Lung (tissue), 12 donors: ENCODE measurements around the gene LPAR1. TPM values are rescaled to one million over a fixed set of nuclear protein-coding genes. Genes with fewer than 3 reads are reported as not detected.

Experiments
- ATAC-seq: fragments of 200-7000 bp; cut with Tn5 transposase; one replicate; pipeline ENCODE4 v1.9.1; 2020; ENCODE audit warnings: moderate number of reproducible peaks; ENCODE audit not compliant: insufficient read depth, low FRiP score
- DNase-seq, 3 donors: peaks; one replicate each; pipeline ENCODE4 v3.0.0-alpha.2; 2013 to 2017
- H3K27ac ChIP-seq, 2 donors: one replicate each; pipeline ENCODE4 v1.5.1; 2013; ENCODE audit warnings: mild to moderate bottlenecking in 2 of 2, moderate library complexity in 2 of 2, control low read depth in 1 of 2, inconsistent platforms in 1 of 2, low read depth in 1 of 2, low read length in 1 of 2
- H3K27me3 ChIP-seq, 3 donors: one replicate each; pipeline ENCODE4 v1.5.1; 2013; ENCODE audit warnings: low read length in 2 of 3; ENCODE audit not compliant: control insufficient read depth in 3 of 3, insufficient read depth in 3 of 3
- H3K36me3 ChIP-seq, 4 donors: one replicate each; pipeline ENCODE4 v1.5.1; 2013; ENCODE audit warnings: low read length in 4 of 4, mild to moderate bottlenecking in 1 of 4, moderate library complexity in 1 of 4; ENCODE audit not compliant: control insufficient read depth in 4 of 4, insufficient read depth in 4 of 4
- H3K4me1 ChIP-seq, 5 donors: one replicate each; pipeline ENCODE4 v1.5.1; 2013; ENCODE audit warnings: low read length in 5 of 5, mild to moderate bottlenecking in 2 of 5, moderate library complexity in 1 of 5; ENCODE audit not compliant: control insufficient read depth in 5 of 5, insufficient read depth in 5 of 5
- H3K4me3 ChIP-seq: one replicate; pipeline ENCODE4 v1.5.1; 2013; ENCODE audit warnings: mild to moderate bottlenecking, control low read depth, moderate library complexity
- H3K9ac ChIP-seq, 2 donors: one replicate each; pipeline ENCODE4 v1.5.1; 2013; ENCODE audit warnings: low read length in 2 of 2, control low read depth in 1 of 2; ENCODE audit not compliant: insufficient read depth in 1 of 2
- H3K9me3 ChIP-seq, 4 donors: one replicate each; pipeline ENCODE4 v1.5.1; 2013; ENCODE audit warnings: low read length in 3 of 4, mild to moderate bottlenecking in 1 of 4, moderate library complexity in 1 of 4; ENCODE audit not compliant: control insufficient read depth in 4 of 4, insufficient read depth in 3 of 4
- CTCF ChIP-seq: IDR thresholded peaks from 2 replicates; pipeline ENCODE4 v1.5.1; 2012; ENCODE audit warnings: mild to moderate bottlenecking; ENCODE audit errors: control extremely low read depth, extremely low read depth
- WGBS, 2 donors: extraction: QIAGEN DNeasy Blood & Tissue Kit; methylation state at CpG; one replicate each; pipeline ENCODE4 v1.1.7; 2013; 5-methylcytosine and 5-hydroxymethylcytosine counted together
- polyA plus RNA-seq, 2 donors: library from polyadenylated mRNA; stranded (reverse); fragments of 200-250 nt; gene quantifications; one replicate each; pipeline ENCODE4 v1.2.1, GENCODE V29; 2013
- total RNA-seq, 2 donors: library from RNA; depleted of rRNA in 1 of 2; stranded (reverse); fragments of >200 nt in 1 of 2; gene quantifications; one replicate each; pipeline ENCODE4 v1.2.1, GENCODE V29; 2014 to 2021
- donor health status: control.
- donor health status: control.
- donor health status: Bipolar disorder and iron deficiency.
- donor health status: healthy.
- donor health status: DM: yes; HTN: yes; CAD: no.

The LPAR1 gene
- total and polyA plus RNA-seq, 4 donors, result 5.2 to 47.6 (median 23.3) TPM

- TF ChIP-seq CTCF, result no peak
- ATAC-seq, result no peak
Measured at GRCh38 chr9:110977259-110977709, 61.0 kb downstream of the LPAR1 start.

GRCh38 chr9:110975969-110976368, 62.3 kb downstream of the LPAR1 start:
- H3K4me1 ChIP-seq, result peaks cover 0 to 26% (median 2%) of the 10 kb centered on the region in 5 donors
- H3K36me3 ChIP-seq, result peaks cover 0 to 15% (median 2%) of the 10 kb centered on the region in 4 donors
- H3K27me3 ChIP-seq, result no peaks in the 10 kb centered on the region
- WGBS, 2 donors, result 56 to 65% methylated on average over 6 of the region's 6 CpGs
- no peak for TF ChIP-seq CTCF
- ATAC-seq, result no peak
- H3K9ac ChIP-seq, result no peak overlapping the region
- DNase-seq, result no peak
- H3K9me3 ChIP-seq, result no peaks in the 10 kb centered on the region
- H3K27ac ChIP-seq, result no peak overlapping the region
- no peak overlapping the region for H3K4me3 ChIP-seq

More at GRCh38 chr9:110977259-110977709, 61.0 kb downstream of the LPAR1 start:
- Histone ChIP-seq H3K4me3 (no peak overlapping the region), H3K4me1 (peaks cover 0 to 26% (median 2%) of the 10 kb centered on the region in 5 donors), H3K27ac (no peak overlapping the region), H3K36me3 (peaks cover 0 to 5% (median 0%) of the 10 kb centered on the region in 4 donors), H3K27me3 (no peaks in the 10 kb centered on the region), H3K9ac (no peak overlapping the region), H3K9me3 (no peaks in the 10 kb centered on the region)
- DNase-seq, result peak; percentile 27 to 72 (median 65)
- WGBS, 2 donors, result 65 to 70% methylated on average over 3 of the region's 3 CpGs

GRCh38 chr9:110975278-110975677, 63.0 kb downstream of the LPAR1 start:
- TF ChIP-seq CTCF, result no peak
- H3K4me3 ChIP-seq, result no peak overlapping the region
- H3K27me3 ChIP-seq, result no peaks in the 10 kb centered on the region
- peaks cover 0 to 26% (median 2%) of the 10 kb centered on the region in 5 donors for H3K4me1 ChIP-seq
- H3K36me3 ChIP-seq, result peaks cover 0 to 18% (median 2%) of the 10 kb centered on the region in 4 donors
- 83 to 87% methylated on average over 2 of the region's 2 CpGs for WGBS, 2 donors
- no peak overlapping the region for H3K27ac ChIP-seq
- no peaks in the 10 kb centered on the region for H3K9me3 ChIP-seq
- no peak overlapping the region for H3K9ac ChIP-seq
- ATAC-seq (no peak), DNase-seq (no peak)

- WGBS, 2 donors, result 85 to 92% methylated on average over 5 of the region's 5 CpGs
- no peak overlapping the region for H3K4me3 ChIP-seq
- no peak for ATAC-seq
- peaks cover 0 to 37% (median 4%) of the 10 kb centered on the region in 4 donors for H3K36me3 ChIP-seq
- no peak overlapping the region for H3K27ac ChIP-seq
- no peaks in the 10 kb centered on the region for H3K9me3 ChIP-seq
- H3K4me1 ChIP-seq, result peaks cover 0 to 13% (median 0%) of the 10 kb centered on the region in 5 donors
- no peak for DNase-seq
- H3K27me3 ChIP-seq, result no peaks in the 10 kb centered on the region
- no peak for TF ChIP-seq CTCF
- no peak overlapping the region for H3K9ac ChIP-seq
Measured at GRCh38 chr9:110971705-110972104, 66.6 kb downstream of the LPAR1 start.
